HCT116 (cell line): Measurements from ENCODE around the gene SEC11A. TPM values are rescaled to one million over a fixed set of nuclear protein-coding genes. Genes with fewer than 3 reads are reported as not detected.
A peak's percentile ranks its signal among the peaks of the same experiment; 100 is the strongest.

Source experiments
- ATAC-seq: fragments of 200-7000 bp; cut with Tn5 transposase; 2 replicates; pipeline ENCODE4 v1.9.1; 2020; ENCODE audit warnings: mild to moderate bottlenecking, moderate library complexity
- BruUV-seq: library from RNA; stranded (reverse); fragments of 400-500 nt; replicated peaks from 2 replicates; lab custom pipeline; 2021; lab: Mats Ljungman, UMichigan
- CTCF ChIA-PET: fragments of 300-600 bp; sonication (Branson Sonifier 250); formaldehyde crosslinking; loops from one replicate; lab custom pipeline; 2021; ENCODE audit warnings: antibody characterized with exemption; lab: Charles Lee
- POLR2A ChIA-PET: fragments of 300-600, 350-600 bp; sonication (Branson Sonifier 250); formaldehyde crosslinking; loops from one replicate; lab custom pipeline; 2021; ENCODE audit warnings: antibody characterized with exemption; lab: Charles Lee
- RAD21 ChIA-PET, 2 experiments: fragments of 300-600 bp; sonication (Branson Sonifier 250); formaldehyde crosslinking; loops; one replicate each; lab custom pipeline; 2023; ENCODE audit warnings: low total read pairs in 2 of 2; ENCODE audit not compliant: uncharacterized antibody in 2 of 2, unreplicated experiment in 2 of 2, low non-redundant PET in 1 of 2; lab: Charles Lee
- DNase-seq: peaks from one replicate; pipeline ENCODE4 v3.0.0-alpha.2; 2010; ENCODE audit warnings: low read depth, low spot score
- H2AFZ ChIP-seq: fragments of 200-600 bp; shearing (Covaris generic), sonication (generic); 2 replicates; pipeline ENCODE4 v1.6.1; 2017; ENCODE audit warnings: low read depth, mixed run types, mixed read lengths, antibody characterized with exemption, low read length; ENCODE audit not compliant: poor library complexity, severe bottlenecking
- H3K27ac ChIP-seq: 2 replicates; pipeline ENCODE4 v1.5.1; 2012; ENCODE audit warnings: low read depth, low read length
- H3K27me3 ChIP-seq: fragments of 200-600 bp; sonication (generic); 2 replicates; pipeline ENCODE4 v1.6.1; 2016; ENCODE audit warnings: mixed run types, low read length, mixed read lengths; ENCODE audit not compliant: insufficient read depth
- H3K36me3 ChIP-seq, 2 experiments: fragments of 200-500 bp in 1 of 2; fragments of 200-600 bp in 1 of 2; sonication (Bioruptor generic) in 1 of 2; sonication (generic) in 1 of 2; 2 replicates each; pipeline versions ENCODE4 v1.5.1 to v1.6.1; 2014 to 2016; ENCODE audit warnings: low read length in 2 of 2, inconsistent platforms in 1 of 2, mixed read lengths in 1 of 2, mixed run types in 1 of 2; ENCODE audit not compliant: insufficient read depth in 2 of 2, control insufficient read depth in 1 of 2
- H3K4me1 ChIP-seq, 2 experiments: fragments of 200-600 bp in 1 of 2; sonication (generic) in 1 of 2; 2 replicates each; pipeline versions ENCODE4 v1.5.1 to v1.6.1; 2012 to 2017; ENCODE audit warnings: low read length in 2 of 2, inconsistent platforms in 1 of 2, mild to moderate bottlenecking in 1 of 2, mixed read lengths in 1 of 2, mixed run types in 1 of 2, moderate library complexity in 1 of 2; ENCODE audit not compliant: insufficient read depth in 2 of 2, control insufficient read depth in 1 of 2
- H3K4me2 ChIP-seq: fragments of 200-600 bp; sonication (generic); 2 replicates; pipeline ENCODE4 v1.6.1; 2017; ENCODE audit warnings: mixed run types, low read length, mixed read lengths
- H3K4me3 ChIP-seq, 2 experiments: fragments of 200-600 bp in 1 of 2; sonication (generic) in 1 of 2; replicated peaks in 1 of 2; 2 replicates each; pipeline ENCODE4 v1.5.1; 2011 to 2016; ENCODE audit warnings: low read length in 2 of 2, control low read depth in 1 of 2, low read depth in 1 of 2, mild to moderate bottlenecking in 1 of 2, mixed read lengths in 1 of 2, mixed run types in 1 of 2
- H3K79me2 ChIP-seq: fragments of 200-600 bp; sonication (generic); 2 replicates; pipeline ENCODE4 v1.6.1; 2017; ENCODE audit warnings: mild to moderate bottlenecking, mixed run types, low read length, moderate library complexity, mixed read lengths; ENCODE audit not compliant: insufficient read depth
- H3K9ac ChIP-seq: fragments of 200-600 bp; sonication (generic); 2 replicates; pipeline ENCODE4 v1.6.1; 2016; ENCODE audit warnings: low read length, mixed read lengths
- H3K9me2 ChIP-seq: fragments of 200-600 bp; sonication (generic), shearing (Covaris generic); 2 replicates; pipeline ENCODE4 v1.6.1; 2017; ENCODE audit warnings: mixed run types, mild to moderate bottlenecking, moderate library complexity; ENCODE audit not compliant: insufficient read depth
- H3K9me3 ChIP-seq, 2 experiments: fragments of 200-500 bp in 1 of 2; fragments of 200-600 bp in 1 of 2; sonication (Bioruptor generic) in 1 of 2; sonication (generic) in 1 of 2; 2 replicates each; pipeline ENCODE4 v1.6.1; 2014 to 2017; ENCODE audit warnings: low read length in 2 of 2, mixed read lengths in 2 of 2, inconsistent platforms in 1 of 2, low read depth in 1 of 2, mild to moderate bottlenecking in 1 of 2, mixed run types in 1 of 2, moderate library complexity in 1 of 2; ENCODE audit not compliant: control insufficient read depth in 1 of 2, insufficient read depth in 1 of 2
- H4K20me1 ChIP-seq: fragments of 200-600 bp; sonication (generic), shearing (Covaris generic); 2 replicates; pipeline ENCODE4 v1.6.1; 2017; ENCODE audit warnings: mixed run types, mild to moderate bottlenecking, moderate library complexity; ENCODE audit not compliant: insufficient read depth
- ELF1 ChIP-seq: IDR thresholded peaks from 2 replicates; pipeline ENCODE4 v1.6.1; 2012; ENCODE audit warnings: low read depth, borderline replicate concordance
- POLR2AphosphoS5 ChIP-seq: IDR thresholded peaks from 2 replicates; pipeline ENCODE4 v1.6.1; 2011; ENCODE audit warnings: mild to moderate bottlenecking, low read depth, low read length, moderate library complexity
- SRF ChIP-seq: IDR thresholded peaks from 2 replicates; pipeline ENCODE4 v1.6.1; 2012; ENCODE audit warnings: low read depth
- ZFX ChIP-seq: fragments of 450-650 bp; IDR thresholded peaks from 2 replicates; pipeline ENCODE4 v1.6.1; 2017
- intact Hi-C: fragments of 100-400 bp; cut with micrococcal nuclease; formaldehyde crosslinking; loops from 2 replicates; pipeline ENCODE4 v1.10.0; 2022
- total RNA-seq: library from RNA; stranded (reverse); gene quantifications from one replicate; pipeline ENCODE4 v1.2.1, GENCODE V29; 2021; ENCODE audit not compliant: unreplicated experiment
- TF ChIP-seq, protein P1 (sequence below): IDR thresholded peaks from 2 replicates; pipeline ENCODE4 v1.6.1; 2012
- TF ChIP-seq, protein P2 (sequence below), 3 experiments: fragments of 200-600 bp in 1 of 3; sonication (generic) in 1 of 3; IDR thresholded peaks in 2 of 3; conservative IDR thresholded peaks in 1 of 3; 2 replicates each; pipeline ENCODE4 v1.5.1; 2012 to 2017; ENCODE audit warnings: low read depth in 2 of 3, low read length in 2 of 3, antibody characterized with exemption in 1 of 3, borderline replicate concordance in 1 of 3, control low read depth in 1 of 3, mild to moderate bottlenecking in 1 of 3, mixed read lengths in 1 of 3, mixed run types in 1 of 3, moderate library complexity in 1 of 3; ENCODE audit not compliant: insufficient read depth in 1 of 3

SEC11A gene
- total RNA-seq, 1 experiment from 2014 or later, result 175 TPM

DNA sequence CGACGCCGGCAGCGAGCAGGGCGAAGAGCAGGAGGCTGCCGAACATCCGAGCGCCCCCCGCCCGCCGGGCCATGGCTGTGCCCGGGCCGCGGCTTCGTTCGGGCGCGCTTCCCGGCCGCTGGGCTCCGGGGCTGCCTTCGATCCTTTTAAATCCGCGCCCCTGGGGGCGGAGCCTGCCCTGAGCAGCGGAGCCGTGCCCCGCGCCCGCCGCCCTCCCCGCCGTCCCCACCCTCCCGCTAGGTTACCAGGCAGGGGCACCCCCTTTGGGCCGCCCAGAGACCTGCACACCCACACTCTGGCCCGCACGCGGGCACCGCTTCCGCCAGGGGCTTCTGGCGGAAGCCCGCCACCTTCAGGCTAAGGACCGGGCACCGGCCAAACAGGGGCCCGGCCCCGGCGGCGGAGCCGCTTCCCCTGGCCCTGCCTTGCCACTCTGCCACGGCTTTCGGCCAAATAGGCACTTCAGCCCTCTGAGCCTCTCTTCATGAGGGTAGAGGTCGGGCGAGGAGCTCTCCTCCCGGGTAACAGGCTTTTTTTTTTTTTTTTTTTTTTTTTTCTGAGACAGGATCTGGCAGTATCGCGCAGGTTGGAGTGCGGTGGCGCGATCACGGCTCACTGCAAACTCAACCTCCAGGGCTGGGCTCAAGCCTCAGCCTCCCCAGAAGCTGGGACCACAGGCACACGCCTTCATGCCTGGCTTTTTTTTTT lies 57.7 kb downstream of the SEC11A start, which contains the start of gene NMB:
Gene NMB, minus strand, starts transcription at position 120 of the 708 bp plus-strand sequence. Its CDS starts 47 bp downstream, at position 73.
- ATAC-seq (peak; percentile 50), DNase-seq (peak; percentile 24)
- intact Hi-C loops, result loop anchor here (10.0 kb wide), 1 partner anchor 117 kb away; no protein-coding TSS in a partner anchor
- Histone ChIP-seq H3K9ac (peak within 1 kb of the TSS; percentile 59), H3K4me3 (peak within 1 kb of the TSS; percentile 31 to 56), H3K4me1 (peaks cover 14 to 33% of the 10 kb centered on the region in 2 experiments), H3K36me3 (no peaks in the 10 kb centered on the region), H3K4me2 (peak within 1 kb of the TSS; percentile 75), H3K27me3 (no peaks in the 10 kb centered on the region), H2AFZ (no peak within 1 kb of the TSS), H3K27ac (peak within 1 kb of the TSS; percentile 58), H4K20me1 (no peaks in the 10 kb centered on the region)
- ChIA-PET CTCF (no interaction called here), POLR2A (no interaction called here)
- no TSS peak for BruUV-seq
- TF ChIP-seq ELF1 (no peak), ZFX (peak; percentile 8; the same call in 1 of the 2 replicates), SRF (no peak), POLR2AphosphoS5 (peak; percentile 44)
- TF ChIP-seq, protein P1, sequence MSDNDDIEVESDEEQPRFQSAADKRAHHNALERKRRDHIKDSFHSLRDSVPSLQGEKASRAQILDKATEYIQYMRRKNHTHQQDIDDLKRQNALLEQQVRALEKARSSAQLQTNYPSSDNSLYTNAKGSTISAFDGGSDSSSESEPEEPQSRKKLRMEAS, result peak; percentile 52
- TF ChIP-seq, protein P2, sequence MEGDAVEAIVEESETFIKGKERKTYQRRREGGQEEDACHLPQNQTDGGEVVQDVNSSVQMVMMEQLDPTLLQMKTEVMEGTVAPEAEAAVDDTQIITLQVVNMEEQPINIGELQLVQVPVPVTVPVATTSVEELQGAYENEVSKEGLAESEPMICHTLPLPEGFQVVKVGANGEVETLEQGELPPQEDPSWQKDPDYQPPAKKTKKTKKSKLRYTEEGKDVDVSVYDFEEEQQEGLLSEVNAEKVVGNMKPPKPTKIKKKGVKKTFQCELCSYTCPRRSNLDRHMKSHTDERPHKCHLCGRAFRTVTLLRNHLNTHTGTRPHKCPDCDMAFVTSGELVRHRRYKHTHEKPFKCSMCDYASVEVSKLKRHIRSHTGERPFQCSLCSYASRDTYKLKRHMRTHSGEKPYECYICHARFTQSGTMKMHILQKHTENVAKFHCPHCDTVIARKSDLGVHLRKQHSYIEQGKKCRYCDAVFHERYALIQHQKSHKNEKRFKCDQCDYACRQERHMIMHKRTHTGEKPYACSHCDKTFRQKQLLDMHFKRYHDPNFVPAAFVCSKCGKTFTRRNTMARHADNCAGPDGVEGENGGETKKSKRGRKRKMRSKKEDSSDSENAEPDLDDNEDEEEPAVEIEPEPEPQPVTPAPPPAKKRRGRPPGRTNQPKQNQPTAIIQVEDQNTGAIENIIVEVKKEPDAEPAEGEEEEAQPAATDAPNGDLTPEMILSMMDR (IDR thresholded peaks at IDR 0.05 in 2 of 3, conservative IDR thresholded peaks at IDR 0.05 in 1 of 3; ENCODE audit: borderline replicate concordance in 1 of 3, insufficient read depth in 1 of 3, low read depth in 2 of 3, low read length in 2 of 3), result peak; percentile 14 to 30 (median 22); a peak in 3 of 6 replicates
- TF ChIP-seq, all 23 proteins: peak for 4
- H3K9me3 ChIP-seq, result no peaks in the 10 kb centered on the region
- H3K79me2 ChIP-seq, result peaks cover 9% of the 10 kb centered on the region
- no peaks in the 10 kb centered on the region for H3K9me2 ChIP-seq
- RAD21 ChIA-PET, result no interaction called here
